NK-92 treated with Interleukin-12 subunit alpha and Interleukin-12 subunit beta, amount 100 ng/mL, for 24 hours (cell line): ENCODE data around the gene PAPSS2.
"Not testable (repeated sequence)": the region's sequence is repeated elsewhere in the genome, so short reads cannot be mapped to it uniquely, and the experiment has no call there.

Experiments used
- DNase-seq: peaks from one replicate; lab custom pipeline; 2025; lab: John Stamatoyannopoulos, UW

PAPSS2 gene

DNA sequence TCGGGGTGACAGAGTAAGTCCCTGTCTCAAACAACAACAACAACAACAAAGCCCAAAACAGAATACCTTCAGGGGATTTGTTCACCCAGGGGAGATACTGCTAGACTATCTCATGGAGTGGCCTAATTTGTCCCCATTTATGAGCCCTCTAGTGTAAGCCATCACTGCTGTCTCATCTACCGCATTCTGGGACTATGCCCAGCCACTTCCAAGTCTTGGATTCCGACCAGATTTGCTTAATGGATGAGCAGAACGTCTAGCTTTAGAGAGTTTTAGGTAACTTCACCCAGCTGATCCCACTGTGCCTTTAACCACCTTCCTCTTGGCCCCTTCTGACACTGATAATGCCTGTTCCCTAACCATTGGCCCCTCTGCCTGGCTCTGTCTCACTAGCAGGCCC is 47.1 kb downstream of the PAPSS2 start:
- DNase-seq, result no peak

- DNase-seq, result no peak
These were observed 47.6 kb downstream of the PAPSS2 start for GRCh38 chr10:87707254-87707653.

DNA sequence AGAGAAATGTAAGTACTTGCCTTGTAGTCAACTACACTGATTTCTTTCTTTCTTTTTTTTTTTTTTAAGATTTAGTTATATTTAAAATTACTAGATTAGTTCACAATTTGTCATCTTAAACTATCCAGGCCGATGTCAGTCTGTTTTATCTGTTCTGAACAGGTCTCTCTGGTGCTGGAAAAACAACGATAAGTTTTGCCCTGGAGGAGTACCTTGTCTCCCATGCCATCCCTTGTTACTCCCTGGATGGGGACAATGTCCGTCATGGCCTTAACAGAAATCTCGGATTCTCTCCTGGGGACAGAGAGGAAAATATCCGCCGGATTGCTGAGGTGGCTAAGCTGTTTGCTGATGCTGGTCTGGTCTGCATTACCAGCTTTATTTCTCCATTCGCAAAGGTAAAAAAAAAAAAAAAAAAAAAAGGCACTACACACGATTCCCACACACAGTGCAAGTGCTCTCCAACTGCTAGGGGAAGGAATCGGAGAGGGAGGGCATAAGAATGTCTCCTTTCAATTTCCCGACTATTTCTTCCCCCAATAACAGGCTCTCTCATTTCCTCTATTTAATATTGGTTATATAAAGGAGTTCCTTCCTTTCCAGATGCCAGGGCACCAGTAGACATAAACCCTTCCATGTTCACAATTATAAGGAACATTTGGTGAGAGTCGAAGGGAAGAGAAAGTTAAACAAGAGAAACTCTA is 53.4 kb downstream of the PAPSS2 start:
- DNase-seq, result no peak

- no peak for DNase-seq
These were observed 54.0 kb downstream of the PAPSS2 start for GRCh38 chr10:87713707-87714106.

DNA sequence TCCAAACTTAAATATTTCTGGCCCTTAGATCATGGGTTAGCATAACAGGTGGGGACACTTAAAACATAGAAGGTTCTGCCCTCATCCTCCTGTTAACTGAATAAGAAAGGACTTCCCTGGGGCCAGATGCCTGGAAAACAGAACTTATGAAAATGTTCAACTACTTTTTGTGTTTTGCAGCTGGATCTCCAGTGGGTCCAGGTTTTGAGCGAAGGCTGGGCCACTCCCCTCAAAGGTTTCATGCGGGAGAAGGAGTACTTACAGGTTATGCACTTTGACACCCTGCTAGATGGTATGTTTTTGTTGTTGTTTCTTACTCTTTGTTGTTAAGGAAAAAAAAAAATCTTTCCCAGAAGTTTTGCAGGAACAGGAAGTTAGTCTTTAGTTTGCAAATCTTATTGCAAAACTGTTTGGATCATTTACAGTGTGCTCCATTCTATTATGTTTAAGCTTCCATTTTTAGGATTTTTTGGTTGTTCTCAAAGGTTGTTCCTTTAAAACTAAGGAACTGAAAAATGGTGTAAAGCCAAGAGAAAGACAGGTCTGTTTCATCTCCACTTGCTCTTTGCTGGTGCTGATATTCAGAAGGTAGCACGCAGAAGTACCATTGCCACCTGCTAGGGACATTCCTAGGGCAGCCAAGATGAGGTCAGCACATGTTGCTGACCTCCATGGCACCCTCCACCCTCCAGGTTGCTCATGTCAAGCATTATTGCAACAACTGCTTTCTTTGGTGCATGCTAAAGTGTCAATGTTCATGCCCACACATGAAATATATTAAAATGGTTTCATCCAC is 56.1 kb downstream of the PAPSS2 start:
- no peak for DNase-seq

- DNase-seq, result no peak
These were observed 56.6 kb downstream of the PAPSS2 start for GRCh38 chr10:87716348-87716670.

- DNase-seq, result no peak
These were observed 61.0 kb downstream of the PAPSS2 start for GRCh38 chr10:87720665-87721064.

GRCh38 chr10:87721781-87722180 is 62.1 kb downstream of the PAPSS2 start:
- DNase-seq, result no peak

DNA sequence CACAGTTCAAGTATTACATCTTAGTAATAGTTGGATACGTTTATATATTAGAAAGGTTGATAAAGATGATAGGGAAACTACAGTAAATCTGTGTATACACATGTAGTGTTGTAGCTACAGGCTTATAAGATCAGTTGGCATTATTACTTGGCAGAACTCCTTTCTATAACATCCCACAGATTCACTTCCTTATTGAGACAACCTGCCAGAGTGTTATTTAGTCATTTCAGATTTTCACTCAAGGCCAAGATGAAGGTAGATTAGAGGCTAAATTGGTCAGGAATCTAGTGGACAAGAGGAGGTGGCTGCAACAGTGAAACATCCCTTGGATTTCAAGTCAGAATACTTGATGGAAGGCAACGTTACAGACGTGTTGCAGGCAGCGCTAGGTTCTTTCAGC is 63.0 kb downstream of the PAPSS2 start:
- no peak for DNase-seq

DNA sequence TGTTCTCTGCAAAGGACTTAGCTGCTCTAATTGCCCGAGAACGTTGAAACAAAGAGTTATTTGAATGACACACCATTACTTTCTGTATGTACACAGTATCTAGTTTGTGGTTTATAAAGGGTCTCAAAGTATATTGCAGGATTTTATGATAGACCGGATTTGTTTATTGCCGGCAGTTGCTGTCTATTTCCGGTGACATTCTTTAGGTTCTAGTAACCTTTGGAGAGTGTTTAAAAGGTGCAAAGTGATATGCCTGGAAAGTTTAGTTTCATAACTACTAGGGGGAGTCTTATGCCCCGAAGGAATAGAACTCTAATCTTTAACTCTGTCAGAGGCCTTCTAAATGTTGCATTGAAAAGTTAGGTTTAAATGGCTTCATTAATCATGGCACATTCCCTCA is 63.8 kb downstream of the PAPSS2 start:
- no peak for DNase-seq

DNA sequence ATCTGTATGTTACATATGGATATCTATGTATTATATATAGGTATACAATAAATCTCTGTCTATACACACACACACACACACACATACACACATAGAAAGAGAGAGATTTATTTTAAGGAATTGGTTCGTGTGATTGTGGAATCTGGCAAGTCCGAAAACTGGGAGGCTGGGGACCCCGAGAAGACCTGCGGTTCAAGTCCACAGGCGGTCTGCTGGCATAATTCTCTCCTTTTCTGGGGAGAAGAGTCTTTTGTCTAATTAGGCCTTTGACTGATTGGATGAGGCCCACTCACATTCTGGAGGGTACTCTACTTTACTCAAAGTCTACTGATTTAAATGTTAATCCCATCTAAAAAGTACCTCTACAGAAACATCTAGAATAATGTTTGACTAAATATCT is 65.1 kb downstream of the PAPSS2 start:
- no peak for DNase-seq

DNA sequence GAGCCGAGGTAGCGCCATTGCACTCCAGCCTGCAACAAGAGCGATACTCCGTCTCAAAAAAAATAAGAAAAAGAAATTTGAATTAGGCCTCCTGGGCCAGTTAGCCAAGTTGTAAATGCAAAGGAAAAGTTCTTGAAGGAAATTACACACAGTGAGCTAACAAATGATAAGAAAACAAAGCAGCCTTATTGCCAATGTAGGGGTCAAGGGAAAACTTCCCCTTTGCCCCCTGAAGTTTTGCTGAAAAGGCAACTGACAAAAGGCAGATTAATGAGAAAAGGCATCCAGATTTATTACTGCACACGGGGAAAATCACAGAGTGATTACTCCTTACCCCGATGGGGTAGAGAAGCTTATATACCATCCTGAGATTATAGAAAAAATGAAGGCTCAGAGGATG is 70.3 kb downstream of the PAPSS2 start:
- no peak for DNase-seq

- DNase-seq, result no peak
These were observed 73.4 kb downstream of the PAPSS2 start for GRCh38 chr10:87733081-87733480.

DNA sequence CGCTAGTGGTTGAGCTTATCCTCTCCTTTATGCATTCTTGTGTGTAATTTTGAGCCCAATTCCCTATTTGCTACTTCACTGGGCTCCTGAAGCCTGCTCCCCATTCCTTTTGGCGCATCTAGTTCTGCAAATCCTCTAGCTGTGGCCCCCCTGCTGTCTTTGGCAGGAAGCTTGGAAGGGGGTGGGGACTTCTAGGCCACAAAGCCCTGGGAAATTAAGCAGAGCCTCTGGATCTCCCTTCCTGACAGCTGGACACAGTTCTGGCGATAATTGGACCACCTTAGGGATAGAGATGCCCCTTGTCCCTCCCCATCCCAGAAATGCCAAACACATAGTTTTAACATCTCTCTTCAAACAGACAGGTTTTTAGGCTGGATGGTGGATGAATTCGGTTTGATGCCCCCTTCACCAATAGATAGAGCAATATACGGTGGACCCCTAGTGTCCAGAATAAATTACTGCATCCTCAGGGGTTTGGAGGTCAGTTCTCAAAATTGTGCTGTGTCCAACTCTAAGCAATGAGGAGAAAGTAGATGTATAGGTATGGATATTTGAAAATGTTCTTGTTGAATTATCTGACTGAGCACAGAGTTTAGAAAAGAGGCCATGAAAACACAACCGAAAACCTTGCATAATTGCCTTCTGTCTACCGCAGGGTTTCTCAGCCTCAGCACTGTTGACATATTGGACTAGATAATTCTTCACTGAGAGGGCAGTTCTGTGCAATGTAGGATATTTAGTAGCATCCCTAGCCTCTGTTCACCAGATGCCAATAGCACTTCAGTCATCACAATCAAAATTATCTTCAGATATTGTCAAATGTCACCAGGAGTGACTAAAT is 75.5 kb downstream of the PAPSS2 start:
- DNase-seq, result no peak

DNA sequence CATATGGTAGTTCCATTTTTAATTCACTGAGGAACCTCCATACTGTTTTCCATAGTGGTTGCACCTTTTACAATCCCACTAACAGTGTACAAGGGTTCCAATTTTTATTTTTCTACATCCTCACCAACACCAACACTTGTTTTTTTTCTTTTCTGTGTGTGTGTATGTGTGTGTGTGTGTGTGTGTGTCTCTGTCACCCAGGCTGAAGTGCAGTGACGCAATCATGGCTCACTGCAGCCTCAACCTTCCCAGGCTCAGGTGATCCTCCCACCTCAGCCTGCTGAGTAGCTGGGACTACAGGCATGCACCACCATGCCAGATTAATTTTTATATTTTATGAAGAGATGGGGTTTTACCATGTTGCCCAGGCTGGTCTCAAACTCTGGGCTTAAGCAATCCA is 78.6 kb downstream of the PAPSS2 start:
- not testable (repeated sequence) for DNase-seq

DNA sequence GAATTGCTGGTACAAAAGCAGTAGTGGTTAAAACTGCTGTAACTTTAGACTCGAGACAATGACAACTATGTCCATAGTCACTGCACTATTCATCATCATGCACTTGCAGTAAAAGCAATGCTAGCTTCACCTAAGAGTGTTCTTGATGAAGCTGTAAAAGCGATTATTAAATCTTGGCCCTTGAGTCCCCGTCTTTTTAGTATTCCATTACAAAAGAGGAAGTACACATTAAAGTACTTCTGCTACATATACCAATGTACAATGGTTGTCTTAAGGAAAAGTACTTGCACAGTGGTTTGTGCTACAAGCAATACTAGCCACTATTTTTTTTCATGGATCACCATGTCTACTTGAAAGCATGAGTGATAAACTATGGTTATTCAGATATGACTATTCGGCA is 80.0 kb downstream of the PAPSS2 start:
- no peak for DNase-seq

GRCh38 chr10:87740254-87740655 is 80.6 kb downstream of the PAPSS2 start:
- no peak for DNase-seq

DNA sequence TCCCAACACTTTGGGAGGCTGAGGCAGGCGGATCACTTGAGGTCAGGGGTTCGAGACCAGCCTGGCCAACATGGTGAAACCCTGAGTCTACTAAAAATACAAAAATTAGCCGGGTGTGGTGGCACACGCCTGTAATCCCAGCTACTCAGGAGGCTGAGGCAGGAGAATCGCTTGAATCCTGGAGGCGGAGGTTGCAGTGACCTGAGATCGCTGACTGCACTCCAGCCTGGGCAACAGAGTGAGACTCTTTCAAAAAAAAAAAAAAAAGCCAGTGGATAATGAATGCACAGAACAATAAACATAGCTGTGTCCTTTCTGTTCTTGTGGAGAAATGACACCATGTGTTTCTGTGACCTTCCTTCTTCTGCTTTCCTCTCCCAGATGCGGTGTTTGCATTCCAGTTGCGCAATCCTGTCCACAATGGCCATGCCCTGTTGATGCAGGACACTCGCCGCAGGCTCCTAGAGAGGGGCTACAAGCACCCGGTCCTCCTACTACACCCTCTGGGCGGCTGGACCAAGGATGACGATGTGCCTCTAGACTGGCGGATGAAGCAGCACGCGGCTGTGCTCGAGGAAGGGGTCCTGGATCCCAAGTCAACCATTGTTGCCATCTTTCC is 83.4 kb downstream of the PAPSS2 start:
- DNase-seq, result not testable (repeated sequence)

- DNase-seq, result no peak
These were observed 84.9 kb downstream of the PAPSS2 start for GRCh38 chr10:87744606-87745005.

DNA sequence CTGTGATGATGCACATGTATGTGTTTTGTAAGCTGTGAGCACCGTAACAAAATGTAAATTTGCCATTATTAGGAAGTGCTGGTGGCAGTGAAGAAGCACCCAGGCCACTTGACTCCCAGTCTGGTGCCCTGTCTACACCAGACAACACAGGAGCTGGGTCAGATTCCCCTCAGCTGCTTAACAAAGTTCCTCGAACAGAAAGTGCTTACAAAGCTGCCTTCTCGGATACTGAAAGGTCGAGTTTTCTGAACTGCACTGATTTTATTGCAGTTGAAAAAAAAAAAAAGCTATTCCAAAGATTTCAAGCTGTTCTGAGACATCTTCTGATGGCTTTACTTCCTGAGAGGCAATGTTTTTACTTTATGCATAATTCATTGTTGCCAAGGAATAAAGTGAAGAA is 87.2 kb downstream of the PAPSS2 start:
- DNase-seq, result no peak

GRCh38 chr10:87748244-87748643 is 88.6 kb downstream of the PAPSS2 start:
- DNase-seq, result not testable (repeated sequence)

GRCh38 chr10:87750001-87750671 is 90.5 kb downstream of the PAPSS2 start:
- no peak for DNase-seq
